K562 (cell line): ENCODE data around the gene TP53BP1. TPM values are rescaled to one million over a fixed set of nuclear protein-coding genes. Genes with fewer than 3 reads are reported as not detected.

Experiments
- ARID3A ChIP-seq: IDR thresholded peaks from 2 replicates; pipeline ENCODE4 v1.6.1; 2012; ENCODE audit warnings: low read depth, low read length, improper control_type of control experiment, borderline replicate concordance
- ATF1 ChIP-seq, 2 experiments: fragments of 450-650 bp in 1 of 2; IDR thresholded peaks; 2 replicates each; pipeline ENCODE4 v1.6.1; 2016; ENCODE audit warnings: missing compliant biosample characterization in 1 of 2, missing genetic modification characterization in 1 of 2
- BHLHE40 ChIP-seq: IDR thresholded peaks from 2 replicates; pipeline ENCODE4 v1.6.1; 2011; ENCODE audit warnings: low read length, improper control_type of control experiment
- CBX3 ChIP-seq, 2 experiments: IDR thresholded peaks; 1 replicate in 1 of 2; 2 replicates in 1 of 2; pipeline ENCODE4 v1.6.1; 2012; ENCODE audit warnings: inconsistent platforms in 2 of 2, low read length in 2 of 2, borderline replicate concordance in 1 of 2, control low read depth in 1 of 2
- KLF6 ChIP-seq: fragments of 250-450 bp; sonication (Bioruptor Pico); IDR thresholded peaks from 2 replicates; pipeline ENCODE4 v1.4.0; 2020; ENCODE audit warnings: mild to moderate bottlenecking, moderate library complexity, borderline replicate concordance
- MYBL2 ChIP-seq, 2 experiments: fragments of 450-650 bp in 1 of 2; sonication (generic) in 1 of 2; formaldehyde crosslinking in 1 of 2; IDR thresholded peaks; 2 replicates each; pipeline versions ENCODE4 v1.6.1 to v1.8.1; 2017 to 2022; ENCODE audit warnings: borderline replicate concordance in 1 of 2, inconsistent platforms in 1 of 2, low read depth in 1 of 2, mild to moderate bottlenecking in 1 of 2, missing genetic modification reagents in 1 of 2, moderate library complexity in 1 of 2
- MYNN ChIP-seq, 2 experiments: sonication (generic); formaldehyde crosslinking in 1 of 2; IDR thresholded peaks; 2 replicates each; pipeline versions ENCODE4 v1.5.0 to v1.6.1; 2016 to 2020; ENCODE audit warnings: antibody characterized with exemption in 1 of 2, missing genetic modification reagents in 1 of 2
- NFATC3 ChIP-seq: fragments of 450-650 bp; IDR thresholded peaks from 2 replicates; pipeline ENCODE4 v1.6.1; 2017; ENCODE audit warnings: mild to moderate bottlenecking
- SREBF2 ChIP-seq: sonication (generic); formaldehyde crosslinking; IDR thresholded peaks from 2 replicates; pipeline ENCODE4 v1.4.0; 2020; ENCODE audit warnings: mild to moderate bottlenecking, missing genetic modification reagents
- ZBTB11 ChIP-seq, 3 experiments: fragments of 200-800 bp in 1 of 3; fragments of 250-450 bp in 1 of 3; fragments of 450-650 bp in 1 of 3; sonication (Bioruptor Pico) in 1 of 3; sonication (Bioruptor generic) in 1 of 3; formaldehyde crosslinking in 1 of 3; IDR thresholded peaks; 2 replicates each; pipeline versions ENCODE4 v1.6.1 to v1.8.0; 2016 to 2022; ENCODE audit warnings: mild to moderate bottlenecking in 2 of 3, missing genetic modification characterization in 2 of 3, missing compliant biosample characterization in 1 of 3, moderate library complexity in 1 of 3
- ZBTB34 ChIP-seq: fragments of 250-450 bp; sonication (Bioruptor Pico); IDR thresholded peaks from 2 replicates; pipeline ENCODE4 v1.8.0; 2021; ENCODE audit warnings: mild to moderate bottlenecking, moderate library complexity
- ZKSCAN1 ChIP-seq: fragments of 150-350 bp; IDR thresholded peaks from 2 replicates; pipeline ENCODE4 v1.6.1; 2016; ENCODE audit warnings: low read depth, low read length
- ZNF175 ChIP-seq: fragments of 200-800 bp; sonication (Bioruptor generic); IDR thresholded peaks from 2 replicates; pipeline ENCODE4 v1.6.1; 2016; ENCODE audit warnings: low read depth, mild to moderate bottlenecking, missing genetic modification characterization, missing compliant biosample characterization
- ZNF609 ChIP-seq: sonication (generic); formaldehyde crosslinking; IDR thresholded peaks from 2 replicates; pipeline ENCODE4 v1.8.1; 2023; ENCODE audit warnings: missing genetic modification reagents, mild to moderate bottlenecking, borderline replicate concordance
- polyA plus RNA-seq, 8 experiments: library from polyadenylated mRNA; depleted of rRNA in 4 of 8; stranded (reverse) in 5 of 8; unstranded in 3 of 8; fragments of >200 nt; fragmentation: Nextera tagmentation in 2 of 8; fragmentation: Illumina TruSeq in 1 of 8; extraction: Ambion mirVana in 2 of 8; extraction: Trizol in 1 of 8; gene quantifications; 2 replicates each; pipeline versions ENCODE4 v1.2.1 to v1.2.3, GENCODE V29; 2011 to 2014; ENCODE audit warnings: inconsistent platforms in 1 of 8, missing spikeins in 1 of 8
- total RNA-seq, 7 experiments: library from RNA; depleted of rRNA in 6 of 7; stranded (reverse); fragments of >200 nt in 6 of 7; fragmentation: Illumina TruSeq in 2 of 7; extraction: Trizol in 2 of 7; gene quantifications; 2 replicates each; pipeline versions ENCODE4 v1.2.1 to v1.2.3, GENCODE V29; 2011 to 2021; ENCODE audit warnings: low replicate concordance in 1 of 7

Gene TP53BP1
- total and polyA plus RNA-seq, 9 of the 15 experiments (the other 6 are each of a cell fraction or from before 2014, with no cell fraction given) = 5.7 to 63.3 (median 30.9) TPM

- TF ChIP-seq SREBF2 (CRISPR knock-in tag) (no peak), MYNN (IDR thresholded peaks at IDR 0.05) (no peak), MYNN (CRISPR knock-in tag; IDR thresholded peaks at IDR 0.05) (no peak), ZBTB34 (CRISPR knock-in tag) (no peak), CBX3 (IDR thresholded peaks at IDR 0.05; ENCODE audit: borderline replicate concordance in 1 of 2, low read length in 2 of 2) (no peak), ZNF609 (CRISPR knock-in tag) (no peak), BHLHE40 (no peak), ZKSCAN1 (peak; percentile 60; the same call in 1 of the 2 replicates), ZBTB11 (CRISPR knock-in tag; IDR thresholded peaks at IDR 0.05) (no peak), MYBL2 (IDR thresholded peaks at IDR 0.05; ENCODE audit: low read depth) (no peak), MYBL2 (CRISPR knock-in tag; IDR thresholded peaks at IDR 0.05; ENCODE audit: borderline replicate concordance) (no peak), KLF6 (CRISPR knock-in tag) (0 out of 2 replicates have a peak, but pooled peaks have one; percentile 13), ATF1 (CRISPR knock-in tag; IDR thresholded peaks at IDR 0.05) (no peak), ATF1 (tag; IDR thresholded peaks at IDR 0.05) (peak; percentile 65), ZNF175 (no peak), ARID3A (no peak; the same call in 1 of the 2 replicates), NFATC3 (no peak)
Measured at GRCh38 chr15:43440721-43441281, 52.2 kb downstream of the TP53BP1 start (continued).
